GM18873 (cell line): ENCODE results near the gene ALKBH5.

Experiments used
- ATAC-seq: cut with Tn5 transposase; IDR thresholded peaks from one replicate; pipeline ENCODE4 v1.9.1; 2021; ENCODE audit warnings: mild to moderate bottlenecking, moderate library complexity, moderate number of reproducible peaks; ENCODE audit not compliant: unreplicated experiment, low FRiP score

ALKBH5 gene

DNA sequence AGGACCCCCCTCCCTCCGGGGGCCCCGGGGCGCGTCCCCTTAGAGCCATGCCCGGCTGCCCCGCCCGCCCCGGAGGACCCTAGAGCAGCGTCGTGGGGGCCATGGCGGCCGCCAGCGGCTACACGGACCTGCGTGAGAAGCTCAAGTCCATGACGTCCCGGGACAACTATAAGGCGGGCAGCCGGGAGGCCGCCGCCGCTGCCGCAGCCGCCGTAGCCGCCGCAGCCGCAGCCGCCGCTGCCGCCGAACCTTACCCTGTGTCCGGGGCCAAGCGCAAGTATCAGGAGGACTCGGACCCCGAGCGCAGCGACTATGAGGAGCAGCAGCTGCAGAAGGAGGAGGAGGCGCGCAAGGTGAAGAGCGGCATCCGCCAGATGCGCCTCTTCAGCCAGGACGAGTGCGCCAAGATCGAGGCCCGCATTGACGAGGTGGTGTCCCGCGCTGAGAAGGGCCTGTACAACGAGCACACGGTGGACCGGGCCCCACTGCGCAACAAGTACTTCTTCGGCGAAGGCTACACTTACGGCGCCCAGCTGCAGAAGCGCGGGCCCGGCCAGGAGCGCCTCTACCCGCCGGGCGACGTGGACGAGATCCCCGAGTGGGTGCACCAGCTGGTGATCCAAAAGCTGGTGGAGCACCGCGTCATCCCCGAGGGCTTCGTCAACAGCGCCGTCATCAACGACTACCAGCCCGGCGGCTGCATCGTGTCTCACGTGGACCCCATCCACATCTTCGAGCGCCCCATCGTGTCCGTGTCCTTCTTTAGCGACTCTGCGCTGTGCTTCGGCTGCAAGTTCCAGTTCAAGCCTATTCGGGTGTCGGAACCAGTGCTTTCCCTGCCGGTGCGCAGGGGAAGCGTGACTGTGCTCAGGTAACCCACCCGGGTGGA is 759 bp downstream of the ALKBH5 start:
- no peak for ATAC-seq

DNA sequence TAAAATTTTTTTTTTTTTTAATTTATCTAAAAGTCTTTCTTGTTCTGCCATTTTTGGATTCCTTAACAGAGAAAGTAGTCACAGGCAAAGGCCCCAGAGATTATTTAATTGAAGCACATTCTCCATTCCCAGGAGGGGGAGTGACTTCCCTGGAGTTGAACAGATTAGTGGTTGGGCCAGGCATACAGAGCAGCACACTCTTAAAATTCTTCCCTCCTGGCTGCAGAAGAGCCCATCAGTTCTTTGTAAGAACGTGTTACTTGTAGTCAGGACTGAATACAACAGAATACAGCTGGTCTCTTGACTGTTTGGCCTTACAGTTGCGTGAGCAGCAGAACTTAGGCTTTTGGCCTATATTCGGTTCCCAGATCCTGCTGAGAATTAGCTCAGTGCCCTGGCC is 1.8 kb downstream of the ALKBH5 start:
- no peak for ATAC-seq

DNA sequence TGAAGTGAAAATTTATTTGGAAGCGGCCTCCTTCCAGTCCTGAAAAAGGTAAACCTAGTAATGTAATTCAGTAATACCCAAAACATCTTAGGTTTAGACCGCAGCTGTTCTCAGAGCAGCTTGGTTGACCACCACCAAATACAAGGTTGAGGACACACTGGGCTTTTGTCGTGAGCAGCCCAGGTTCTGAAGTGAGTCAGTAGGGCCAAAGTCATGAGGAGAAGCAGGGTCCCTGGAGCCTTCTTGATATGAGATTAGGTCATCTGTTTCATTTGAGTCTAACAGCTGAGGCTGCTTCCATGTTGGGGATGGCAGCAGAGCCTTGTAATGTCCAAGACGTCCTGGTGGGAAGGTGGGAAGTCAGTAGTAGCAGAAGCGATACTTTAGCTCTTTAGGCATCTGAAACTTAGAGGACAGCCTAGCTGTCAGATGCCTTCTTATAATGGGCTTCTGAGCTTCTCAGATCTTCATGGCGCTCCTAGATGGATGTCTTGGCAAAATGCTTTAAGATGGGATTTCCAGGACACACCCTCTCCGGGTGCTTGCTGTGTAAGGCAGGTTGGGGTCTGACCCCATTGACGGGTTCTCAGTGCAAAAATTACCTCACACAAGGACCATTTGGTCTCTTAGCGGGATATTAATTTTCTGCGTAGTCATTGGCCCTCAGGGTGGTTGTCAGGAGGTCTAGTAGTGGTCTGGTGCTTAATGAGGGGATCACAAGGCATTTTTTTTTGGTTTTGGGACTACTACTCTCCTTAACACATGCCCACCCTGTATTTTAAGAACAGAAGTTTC is 2.4 kb downstream of the ALKBH5 start:
- no peak for ATAC-seq

DNA sequence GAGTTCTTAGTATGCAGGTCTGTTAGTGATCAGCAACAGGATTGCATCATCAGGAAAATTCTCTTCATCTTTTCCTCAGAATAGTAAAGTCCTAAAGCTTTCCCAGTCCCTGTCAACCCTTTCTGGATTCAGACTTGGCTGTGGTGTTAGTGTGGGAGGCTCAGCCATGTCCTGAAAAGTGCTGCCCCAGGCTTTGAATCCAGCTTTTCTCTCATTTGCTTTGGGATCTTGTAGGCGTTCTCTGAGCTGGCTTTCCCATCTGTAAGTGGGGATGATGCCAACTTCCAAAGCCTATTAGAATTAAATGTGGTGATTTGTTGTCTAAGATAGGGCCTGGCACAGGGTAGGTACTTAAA is 3.0 kb downstream of the ALKBH5 start:
- no peak for ATAC-seq

DNA sequence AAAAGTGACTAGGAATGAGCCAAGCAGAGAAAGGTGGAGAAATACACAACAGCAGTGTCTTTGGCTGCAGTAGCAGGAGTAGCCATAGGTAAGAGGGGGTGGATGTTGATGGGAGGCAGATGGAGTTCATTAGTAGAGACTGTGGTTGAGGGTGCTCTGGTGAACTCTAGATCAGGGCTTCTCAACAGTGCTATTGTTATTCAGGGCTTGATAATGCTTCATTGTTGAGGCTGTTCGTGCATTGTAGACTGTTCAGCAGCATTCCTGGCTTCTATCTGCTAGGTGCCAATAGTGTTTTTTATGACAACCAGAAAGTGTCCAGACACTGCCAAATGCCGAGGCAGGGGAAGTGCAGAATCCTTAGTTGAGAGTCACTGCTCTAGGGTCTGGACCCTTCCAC is 3.6 kb downstream of the ALKBH5 start:
- ATAC-seq = no peak

DNA sequence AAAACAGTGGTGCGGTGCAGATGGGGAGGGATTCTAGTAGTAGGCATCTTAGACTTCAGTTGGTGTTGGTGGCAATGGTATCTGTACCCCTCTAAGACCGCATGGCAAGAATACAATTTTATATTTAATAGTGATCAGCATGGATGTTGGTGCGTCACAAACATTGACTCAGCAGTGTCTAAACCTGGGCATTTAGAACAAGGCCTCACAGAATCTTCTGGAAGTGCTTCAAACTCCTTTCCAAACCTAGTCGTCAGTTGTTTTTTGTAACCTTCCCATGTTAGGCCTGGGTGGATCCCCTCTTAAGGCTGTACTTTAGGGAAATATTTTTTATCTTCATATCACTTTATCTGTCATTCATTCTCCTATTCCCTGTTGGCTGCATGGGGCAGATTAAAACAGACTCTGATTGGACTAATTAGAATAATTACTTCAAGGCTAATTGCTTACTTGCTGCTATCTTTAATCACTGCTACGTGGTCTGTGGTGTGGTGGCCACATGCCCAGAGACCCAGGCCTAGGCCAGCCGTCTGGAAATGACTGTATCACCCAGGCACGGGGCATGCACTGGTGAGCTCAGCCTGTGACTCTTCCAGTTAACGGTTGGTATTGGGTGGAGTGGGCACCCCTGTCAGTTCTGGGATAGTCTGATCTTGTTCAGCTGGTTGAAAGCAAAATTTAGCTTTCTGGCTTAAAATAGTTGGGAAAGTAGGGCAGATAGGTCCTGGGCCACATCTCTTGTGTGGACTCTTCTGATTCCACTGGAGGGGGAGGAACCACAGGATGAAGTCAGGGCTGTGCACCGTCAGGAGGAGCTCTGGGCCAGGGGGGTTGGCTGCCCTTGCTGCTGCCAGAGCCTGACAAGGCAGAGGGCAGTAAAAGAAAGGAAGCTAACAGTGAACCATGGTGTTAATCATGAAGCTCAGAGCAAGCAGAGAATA is 4.5 kb downstream of the ALKBH5 start:
- no peak for ATAC-seq

DNA sequence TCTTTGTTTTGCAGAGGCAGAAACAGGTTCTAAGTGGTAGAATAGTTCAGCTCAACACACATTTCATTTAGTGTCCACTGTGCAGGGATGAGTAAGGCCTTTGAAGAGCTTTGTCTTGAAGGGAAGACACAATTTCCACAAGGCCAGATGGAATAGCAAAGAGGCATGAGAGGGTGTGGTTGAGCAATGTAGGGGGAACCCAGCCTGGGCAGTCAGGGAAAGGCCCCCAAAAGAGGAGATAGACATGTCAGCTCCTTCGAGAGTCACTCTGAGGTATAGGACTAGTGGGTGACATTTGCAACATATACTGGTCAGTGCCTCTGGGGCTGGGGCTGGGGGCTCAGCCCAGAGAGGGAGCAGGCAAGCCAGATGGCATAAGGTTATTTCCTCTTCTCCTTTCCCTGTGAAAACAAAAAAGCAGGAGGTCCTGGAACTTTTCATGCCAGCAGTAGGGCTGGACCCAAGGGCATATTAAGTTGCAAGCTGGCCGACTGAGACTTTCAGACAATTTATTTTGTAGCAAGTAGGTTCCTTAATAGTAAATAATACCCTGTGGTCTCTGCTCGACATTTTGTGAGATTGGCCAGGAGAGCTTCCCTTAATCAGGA is 7.1 kb downstream of the ALKBH5 start:
- ATAC-seq = no peak

DNA sequence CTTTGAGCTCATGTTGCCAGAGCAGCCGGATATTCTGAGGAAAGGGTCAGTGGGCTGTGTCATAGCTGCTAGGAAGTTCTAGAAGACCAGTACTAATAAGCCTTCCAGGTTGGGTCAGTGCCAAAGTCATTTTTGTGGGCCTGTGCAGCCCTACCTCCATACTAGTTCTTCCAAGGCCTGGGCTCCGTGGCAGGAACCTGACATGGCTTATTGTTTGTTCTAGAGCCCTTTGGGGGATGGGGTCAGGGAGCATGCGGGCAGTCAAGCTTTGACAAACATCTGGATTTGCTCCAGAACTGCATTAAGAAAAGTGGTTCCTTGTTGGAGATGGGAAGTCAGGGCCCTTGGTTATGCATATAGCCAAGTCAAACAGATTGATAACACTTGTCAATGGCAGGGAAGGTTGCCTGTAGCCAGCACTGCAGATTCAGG is 7.6 kb downstream of the ALKBH5 start:
- ATAC-seq = no peak

DNA sequence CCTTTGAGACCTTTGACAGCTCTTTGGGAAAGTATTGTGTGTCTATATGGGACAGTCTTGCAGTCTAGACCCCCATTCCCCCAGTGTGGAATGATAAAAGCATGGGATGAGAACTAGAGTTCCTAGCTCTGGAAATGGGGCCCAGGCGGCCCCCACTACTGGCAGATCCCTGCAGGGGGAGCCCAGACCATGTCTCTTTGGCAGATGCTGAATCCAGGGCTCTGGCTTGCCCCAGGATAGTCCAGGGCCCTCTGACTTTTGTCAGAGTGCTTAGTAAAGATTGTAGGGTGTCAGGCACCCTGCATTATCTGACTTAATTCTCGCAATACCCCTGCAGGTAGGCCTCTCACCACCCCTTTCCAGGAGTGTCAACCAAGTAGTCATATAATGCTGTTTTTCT is 8.3 kb downstream of the ALKBH5 start:
- no peak for ATAC-seq

DNA sequence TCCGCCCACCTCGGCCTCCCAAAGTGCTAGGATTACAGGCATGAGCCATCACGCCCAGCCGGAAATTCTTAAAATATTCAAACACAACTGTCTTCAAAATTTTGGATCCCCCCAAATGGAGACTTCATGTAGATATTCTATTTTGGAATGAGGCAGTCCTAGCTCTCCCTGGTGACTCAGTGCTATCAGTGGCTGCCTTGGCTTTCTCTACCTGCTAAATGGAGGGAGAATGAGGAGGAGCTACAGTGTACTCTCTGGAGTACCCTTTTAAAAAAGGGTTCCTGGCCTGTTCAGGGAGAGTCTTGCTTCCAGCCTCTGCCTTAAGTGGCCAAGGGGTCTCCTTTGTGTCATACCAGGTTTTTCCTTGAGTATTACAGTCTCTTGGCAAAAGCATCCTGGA is 10.8 kb downstream of the ALKBH5 start:
- ATAC-seq = no peak

DNA sequence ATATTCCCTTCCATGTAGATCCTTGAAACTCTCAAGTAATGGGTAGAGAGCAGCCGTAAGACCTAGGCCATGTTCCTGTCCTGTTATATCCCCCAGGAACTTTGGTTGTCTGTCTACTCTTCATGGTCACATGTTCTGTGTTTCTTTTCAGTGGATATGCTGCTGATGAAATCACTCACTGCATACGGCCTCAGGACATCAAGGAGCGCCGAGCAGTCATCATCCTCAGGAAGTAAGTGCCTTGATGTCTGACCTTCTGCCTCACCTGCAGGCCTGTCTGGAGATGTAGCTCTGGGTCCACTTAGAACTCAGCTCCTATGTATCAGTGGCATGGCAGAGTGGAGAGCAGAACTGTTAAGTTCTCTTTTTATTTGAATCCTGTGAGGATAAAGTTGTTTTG is 11.2 kb downstream of the ALKBH5 start:
- ATAC-seq = no peak

DNA sequence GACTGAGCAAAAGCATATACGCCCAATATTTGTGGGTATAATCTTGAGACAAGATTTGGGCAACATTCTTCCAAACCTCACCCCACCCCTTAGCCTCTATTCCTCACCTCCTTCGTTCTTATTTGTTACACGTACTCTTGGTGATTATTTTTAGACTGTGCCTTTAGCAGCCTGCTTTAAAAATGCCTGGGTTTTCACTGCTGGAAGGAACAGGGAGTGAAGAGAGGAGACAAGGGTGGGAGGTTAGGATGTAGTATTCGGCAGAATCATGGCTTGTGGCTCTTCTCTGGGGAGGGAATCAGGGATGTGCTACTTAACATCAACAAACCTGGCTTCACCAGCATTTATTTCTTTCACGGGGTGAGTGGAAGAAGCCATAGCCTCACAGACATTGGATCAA is 11.6 kb downstream of the ALKBH5 start:
- ATAC-seq = no peak

DNA sequence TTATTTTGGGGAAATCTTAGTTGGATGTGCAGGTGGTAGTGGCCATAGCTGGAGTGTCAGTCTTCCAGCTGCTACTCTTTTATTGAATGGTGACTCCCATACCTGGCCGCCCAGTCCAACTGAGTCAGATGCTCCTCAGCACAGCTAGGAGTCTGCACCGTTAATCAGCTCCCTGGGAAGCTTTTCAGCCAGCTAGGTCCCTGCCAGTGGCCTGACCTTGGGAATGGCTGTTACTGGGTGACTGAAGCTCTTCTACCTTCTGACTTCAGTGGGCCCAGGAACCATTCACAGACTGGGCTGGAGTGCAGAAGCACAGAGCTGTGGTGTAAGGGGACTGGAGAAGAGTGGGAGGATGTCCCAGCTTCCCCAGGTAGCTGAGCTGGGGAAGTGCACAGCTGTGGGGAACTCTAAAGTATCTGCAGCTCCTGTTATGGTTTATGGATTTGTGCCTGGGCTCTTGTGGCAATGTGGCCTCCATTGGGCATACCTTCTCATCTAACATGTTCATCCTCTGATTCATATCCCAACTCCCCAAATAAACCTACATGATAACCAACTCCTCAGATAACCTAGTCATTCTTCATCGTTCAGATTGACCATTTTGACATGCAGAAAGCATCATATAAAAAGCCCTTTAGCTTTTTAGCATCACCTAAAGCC is 14.0 kb downstream of the ALKBH5 start:
- ATAC-seq = no peak

DNA sequence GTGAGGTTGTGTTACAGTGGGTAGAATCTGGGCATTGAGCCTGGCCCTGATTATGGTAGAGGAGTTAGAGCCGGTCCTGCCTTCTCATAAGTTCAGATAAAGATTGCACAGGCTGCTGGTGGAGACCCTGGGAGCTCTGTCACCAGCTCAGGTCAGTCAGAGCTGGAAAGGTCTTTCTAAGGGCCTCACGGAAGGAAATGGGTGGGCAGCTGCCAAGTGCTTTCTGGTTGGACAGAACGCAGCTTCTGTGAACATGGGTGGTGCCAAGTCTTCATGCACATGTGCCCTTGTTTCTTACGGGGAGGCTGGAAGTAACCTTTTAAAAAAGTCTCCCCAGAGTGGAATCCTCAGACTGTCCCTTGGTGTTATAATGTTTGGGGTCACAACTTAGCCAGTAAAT is 14.9 kb downstream of the ALKBH5 start:
- no peak for ATAC-seq

DNA sequence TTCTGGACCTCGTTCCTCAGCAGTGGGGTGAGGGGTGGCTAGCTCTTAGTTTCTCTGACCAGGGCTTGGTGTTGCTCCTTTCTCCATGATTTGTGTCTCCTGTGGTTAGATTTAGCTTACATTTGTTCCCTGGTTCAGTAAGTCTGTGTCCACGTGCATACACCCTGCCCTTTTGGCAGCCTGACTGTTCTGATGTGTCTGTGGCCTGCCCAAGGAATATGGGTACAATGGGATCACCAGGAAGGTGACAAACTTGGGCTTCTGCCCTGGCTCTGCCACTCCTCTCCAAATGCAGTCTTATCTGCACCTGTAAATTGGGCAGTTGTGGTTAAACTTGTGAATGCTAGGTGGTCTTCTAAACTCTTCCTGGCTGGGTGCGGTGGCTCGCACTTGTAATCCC is 17.5 kb downstream of the ALKBH5 start:
- ATAC-seq = no peak

DNA sequence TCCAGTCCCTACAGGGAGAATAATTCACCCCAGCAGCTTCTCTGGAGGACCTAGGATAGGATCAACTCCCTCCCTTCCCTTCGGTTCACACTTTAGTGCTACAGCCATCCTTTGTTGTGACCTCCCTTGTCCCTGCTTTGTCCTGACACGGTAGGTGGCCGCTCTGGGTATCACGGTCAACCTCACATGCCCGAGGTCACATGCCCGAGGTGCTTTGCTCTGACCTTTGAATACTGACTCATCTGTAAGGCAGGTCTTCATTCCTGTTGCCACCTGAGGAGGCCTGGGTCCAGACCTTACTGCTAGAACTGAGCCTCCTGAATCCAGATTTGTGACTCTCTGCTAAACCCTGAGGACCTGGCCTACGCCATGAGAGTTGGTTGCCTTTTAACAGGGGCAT is 19.7 kb downstream of the ALKBH5 start:
- no peak for ATAC-seq

DNA sequence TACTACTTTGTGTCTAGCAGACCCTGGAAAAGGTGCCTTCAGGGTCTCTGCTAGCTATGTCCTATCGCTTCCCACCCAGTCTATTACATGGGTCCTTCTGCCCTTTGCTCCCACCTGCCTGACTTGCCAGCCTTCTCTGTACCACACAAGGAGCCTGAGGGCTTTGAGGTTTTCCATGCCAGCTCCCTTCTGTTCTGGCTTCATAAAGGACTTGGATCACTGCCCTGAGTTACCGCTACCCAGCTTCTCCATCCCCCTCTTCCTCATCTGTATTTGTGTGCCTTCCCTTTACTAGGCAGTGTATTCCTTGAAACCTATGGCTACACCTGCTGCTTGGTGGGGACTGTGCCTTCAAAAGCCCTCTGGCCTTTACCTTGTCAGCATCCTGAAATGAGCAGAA is 22.2 kb downstream of the ALKBH5 start:
- no peak for ATAC-seq

DNA sequence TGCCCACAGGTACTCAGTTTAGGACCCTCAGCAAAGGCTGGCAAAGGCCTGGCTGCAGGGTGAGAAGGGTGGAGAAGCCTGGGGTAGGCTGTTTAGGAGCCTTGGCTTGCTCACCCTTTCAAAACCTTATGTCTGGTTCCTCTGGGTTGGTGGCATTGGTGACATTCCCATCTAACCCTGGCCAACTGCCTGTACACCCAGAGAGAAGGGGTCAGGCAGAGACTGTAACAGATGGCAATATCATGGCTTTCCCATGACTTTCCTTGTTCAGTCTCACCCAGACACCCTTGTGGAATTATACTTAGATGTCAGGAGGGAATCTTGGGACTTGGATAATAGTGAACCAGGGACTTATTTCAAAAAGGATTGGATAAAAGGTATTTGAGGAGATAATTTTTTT is 23.3 kb downstream of the ALKBH5 start:
- ATAC-seq = no peak

DNA sequence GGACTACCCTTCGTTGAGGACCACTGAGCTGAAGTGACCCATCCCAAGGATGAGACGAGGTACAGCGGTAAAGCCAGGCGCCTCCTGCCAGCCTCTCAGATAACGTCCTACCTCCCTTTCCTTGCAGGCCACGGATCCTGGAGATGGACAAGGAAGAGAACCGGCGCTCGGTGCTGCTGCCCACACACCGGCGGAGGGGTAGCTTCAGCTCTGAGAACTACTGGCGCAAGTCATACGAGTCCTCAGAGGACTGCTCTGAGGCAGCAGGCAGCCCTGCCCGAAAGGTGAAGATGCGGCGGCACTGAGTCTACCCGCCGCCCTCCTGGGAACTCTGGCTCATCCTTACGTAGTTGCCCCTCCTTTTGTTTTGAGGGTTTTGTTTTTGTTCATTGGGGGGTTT is 24.5 kb downstream of the ALKBH5 start:
- ATAC-seq = no peak
